ENCODE results near the gene ANAPC7. TPM values are rescaled to one million over a fixed set of nuclear protein-coding genes. Genes with fewer than 3 reads are reported as not detected.
"Not testable (repeated sequence)": the region's sequence is repeated elsewhere in the genome, so short reads cannot be mapped to it uniquely, and the experiment has no call there.

ANAPC7 gene
- total and polyA plus RNA-seq, 3 experiments from 2014 or later = 26.9 to 67.1 (median 66.7) TPM

DNA sequence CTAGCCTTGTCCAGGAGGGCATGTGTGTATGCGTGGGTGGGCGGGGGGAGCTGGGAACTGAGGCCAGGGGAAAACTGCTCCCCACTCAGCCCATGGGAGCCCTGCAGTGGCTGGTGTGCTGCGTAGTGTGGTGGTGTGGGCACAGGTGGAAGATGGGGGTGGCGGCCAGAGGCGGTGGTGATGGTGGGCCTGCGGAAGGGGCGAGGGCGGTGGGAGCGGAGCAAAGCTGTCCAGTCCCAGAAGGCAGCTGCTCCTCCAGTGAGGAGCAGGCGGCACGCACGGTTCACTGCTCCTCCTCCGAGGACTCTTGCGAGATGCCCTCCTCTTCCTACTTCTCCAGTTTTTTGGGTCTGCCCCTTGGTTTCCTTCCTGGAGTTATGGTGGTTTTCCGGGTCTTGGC, 26.2 kb upstream of the ANAPC7 start:
- DNase-seq; H3K36me3 Mint-ChIP-seq; H3K27me3 ChIP-seq (ENCODE audit: insufficient read depth, low read length, poor library complexity, severe bottlenecking); H3K4me1 ChIP-seq (ENCODE audit: insufficient read depth, low read length); CTCF ChIA-PET; H3K9me3 Mint-ChIP-seq; H3K4me3 ChIP-seq (ENCODE audit: low read length); H3K27me3 Mint-ChIP-seq; H3K9me3 ChIP-seq (ENCODE audit: low read length); H3K27ac ChIP-seq (ENCODE audit: low read depth, low read length); H3K27ac Mint-ChIP-seq; H3K4me1 Mint-ChIP-seq; H3K36me3 ChIP-seq (ENCODE audit: insufficient read depth, low read length): not testable (repeated sequence)
- H3K4me3 Mint-ChIP-seq = peak overlapping the region in 1 of 7 donors; percentile 68
- POLR2A ChIA-PET = interaction anchor here (0.6 kb wide), 1 partner anchor 279 kb away, joined by 8 read pairs; no protein-coding TSS in a partner anchor

DNA sequence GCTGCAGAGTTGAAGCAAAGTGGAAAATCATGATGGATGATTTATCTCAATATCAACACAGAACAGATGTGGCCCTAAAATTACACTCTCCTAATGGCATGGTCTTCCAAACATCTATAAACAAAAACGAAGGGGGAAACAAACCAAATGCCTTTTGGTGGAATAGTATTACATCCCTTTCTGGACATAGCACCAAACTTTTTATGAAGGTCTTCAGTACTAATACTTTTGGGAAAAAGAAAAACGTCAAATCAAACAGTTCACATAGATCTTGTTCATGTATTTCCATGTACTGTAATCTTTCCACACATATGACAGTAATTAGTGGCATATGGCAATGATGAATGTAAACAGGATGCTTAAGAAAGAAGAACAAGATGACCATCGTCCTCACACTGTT, 22.9 kb upstream of the ANAPC7 start:
- ChIA-PET CTCF (no interaction called here), POLR2A (interaction anchor here (0.7 kb wide), 1 partner anchor 75 kb away, joined by 3 read pairs; no protein-coding TSS in a partner anchor)
- Mint-ChIP-seq H3K4me3 (no peak overlapping the region), H3K27me3 (peaks cover 0 to 5% of the 10 kb centered on the region in 2 donors), H3K27ac (no peak overlapping the region), H3K36me3 (peaks cover 0 to under 1% (median 0%) of the 10 kb centered on the region in 3 donors), H3K4me1 (peaks cover 0 to 3% (median 2%) of the 10 kb centered on the region in 3 donors), H3K9me3 (no peaks in the 10 kb centered on the region)
- Histone ChIP-seq H3K27me3 (ENCODE audit: insufficient read depth, low read length, poor library complexity, severe bottlenecking) (no peaks in the 10 kb centered on the region), H3K36me3 (ENCODE audit: insufficient read depth, low read length) (no peaks in the 10 kb centered on the region), H3K9me3 (ENCODE audit: low read length) (no peaks in the 10 kb centered on the region), H3K4me1 (ENCODE audit: insufficient read depth, low read length) (no peaks in the 10 kb centered on the region), H3K27ac (ENCODE audit: low read depth, low read length) (no peak overlapping the region), H3K4me3 (ENCODE audit: low read length) (no peak overlapping the region)
- DNase-seq = no peak

DNA sequence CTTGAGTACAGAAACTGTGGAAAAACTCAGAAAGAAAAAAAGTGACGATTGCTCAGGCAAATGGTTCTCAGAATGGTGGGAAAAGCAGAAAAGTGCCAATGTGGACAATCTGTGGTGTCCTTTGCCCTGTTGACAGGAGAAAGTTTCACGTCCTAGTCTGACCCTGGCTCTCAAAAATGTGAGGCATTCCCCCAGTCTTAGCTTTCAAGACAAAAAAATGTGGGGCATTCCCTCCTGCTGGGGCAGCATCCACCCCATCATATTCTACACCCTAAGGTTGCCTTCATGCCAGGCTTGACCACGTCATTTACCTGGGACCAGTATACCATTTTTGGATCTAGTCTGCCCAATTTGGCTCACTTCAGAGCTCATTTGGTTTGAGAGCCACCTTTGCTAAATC, 20.7 kb upstream of the ANAPC7 start:
- H3K9me3 ChIP-seq (ENCODE audit: low read length) = no peaks in the 10 kb centered on the region
- H3K4me1 ChIP-seq (ENCODE audit: insufficient read depth, low read length) = no peaks in the 10 kb centered on the region
- ChIA-PET POLR2A (no interaction called here), CTCF (no interaction called here)
- Mint-ChIP-seq H3K27ac (peak overlapping the region in 1 of 8 donors; percentile 24), H3K27me3 (peaks cover 0 to 10% of the 10 kb centered on the region in 2 donors), H3K4me3 (no peak overlapping the region), H3K36me3 (no peaks in the 10 kb centered on the region), H3K9me3 (no peaks in the 10 kb centered on the region), H3K4me1 (no peaks in the 10 kb centered on the region)
- no peak for DNase-seq
- H3K27ac ChIP-seq (ENCODE audit: low read depth, low read length) = no peak overlapping the region
- H3K4me3 ChIP-seq (ENCODE audit: low read length) = no peak overlapping the region
- H3K27me3 ChIP-seq (ENCODE audit: insufficient read depth, low read length, poor library complexity, severe bottlenecking) = no peaks in the 10 kb centered on the region
- no peaks in the 10 kb centered on the region for H3K36me3 ChIP-seq (ENCODE audit: insufficient read depth, low read length)

DNA sequence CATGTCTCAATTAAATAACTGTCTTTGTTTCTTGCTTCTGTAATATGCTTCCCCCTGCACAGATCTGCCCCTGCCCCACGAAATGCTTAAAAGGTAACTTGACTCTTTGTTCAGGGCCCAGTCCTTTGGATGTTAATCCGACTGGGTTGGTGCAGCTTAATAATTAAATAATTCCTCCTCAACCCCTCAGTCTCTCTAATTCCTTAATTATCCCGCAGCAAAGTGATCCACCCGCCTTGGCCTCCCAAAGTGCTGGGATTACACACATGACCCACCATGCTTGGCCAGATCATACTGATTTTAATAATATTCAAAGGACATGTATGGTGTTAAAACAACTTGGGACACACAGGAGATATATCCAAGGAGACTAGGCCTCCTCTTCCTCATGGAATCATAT, 18.2 kb upstream of the ANAPC7 start:
- Mint-ChIP-seq H3K36me3 (no peaks in the 10 kb centered on the region), H3K27ac (no peak overlapping the region), H3K9me3 (no peaks in the 10 kb centered on the region), H3K4me1 (no peaks in the 10 kb centered on the region), H3K27me3 (peaks cover 8 to 10% of the 10 kb centered on the region in 2 donors), H3K4me3 (no peak overlapping the region)
- Histone ChIP-seq H3K4me1 (ENCODE audit: insufficient read depth, low read length) (no peaks in the 10 kb centered on the region), H3K27ac (ENCODE audit: low read depth, low read length) (no peak overlapping the region), H3K27me3 (ENCODE audit: insufficient read depth, low read length, poor library complexity, severe bottlenecking) (no peaks in the 10 kb centered on the region), H3K9me3 (ENCODE audit: low read length) (no peaks in the 10 kb centered on the region), H3K36me3 (ENCODE audit: insufficient read depth, low read length) (no peaks in the 10 kb centered on the region), H3K4me3 (ENCODE audit: low read length) (no peak overlapping the region)
- DNase-seq = no peak
- POLR2A ChIA-PET = no interaction called here
- CTCF ChIA-PET = interaction anchor here (3.5 kb wide), 1 partner anchor 9 kb away, joined by 22 read pairs; no protein-coding TSS in a partner anchor

DNA sequence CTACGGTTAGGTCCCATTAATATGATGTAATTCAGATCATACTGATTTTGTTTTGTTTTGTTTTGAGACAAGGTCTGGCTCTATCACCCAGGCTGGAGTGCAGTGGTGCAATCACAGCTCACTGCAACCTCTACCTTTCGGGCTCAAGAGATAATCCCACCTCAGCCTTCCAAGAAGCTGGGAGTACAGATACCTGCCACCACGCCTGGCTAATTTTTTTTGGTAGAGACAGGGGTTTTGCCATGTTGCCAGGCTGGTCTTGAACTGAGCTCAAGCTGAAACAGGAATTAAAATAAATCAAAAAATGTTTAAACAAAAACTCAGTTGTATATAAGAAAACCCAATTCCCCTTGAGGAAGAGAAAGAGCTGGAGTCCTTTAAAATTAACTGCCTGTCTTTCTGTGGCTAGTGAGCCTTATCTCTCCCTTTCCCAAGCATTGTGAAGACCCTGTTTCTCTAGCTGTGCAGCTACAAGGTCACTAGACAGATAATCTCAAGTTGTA, 17.7 kb upstream of the ANAPC7 start:
- H3K4me3 ChIP-seq (ENCODE audit: low read length) = no peak overlapping the region
- H3K36me3 ChIP-seq (ENCODE audit: insufficient read depth, low read length) = no peaks in the 10 kb centered on the region
- H3K27ac ChIP-seq (ENCODE audit: low read depth, low read length) = no peak overlapping the region
- ChIA-PET POLR2A (no interaction called here), CTCF (interaction anchor here (0.8 to 3.5 kb wide), 2 partner anchors 10 to 12 kb away, joined by 3 to 22 read pairs; no protein-coding TSS in a partner anchor)
- Mint-ChIP-seq H3K4me3 (no peak overlapping the region), H3K36me3 (no peaks in the 10 kb centered on the region), H3K9me3 (no peaks in the 10 kb centered on the region), H3K27me3 (peaks cover 8 to 10% of the 10 kb centered on the region in 2 donors), H3K4me1 (no peaks in the 10 kb centered on the region), H3K27ac (no peak overlapping the region)
- no peaks in the 10 kb centered on the region for H3K4me1 ChIP-seq (ENCODE audit: insufficient read depth, low read length)
- H3K9me3 ChIP-seq (ENCODE audit: low read length) = no peaks in the 10 kb centered on the region
- no peaks in the 10 kb centered on the region for H3K27me3 ChIP-seq (ENCODE audit: insufficient read depth, low read length, poor library complexity, severe bottlenecking)
- no peak for DNase-seq

DNA sequence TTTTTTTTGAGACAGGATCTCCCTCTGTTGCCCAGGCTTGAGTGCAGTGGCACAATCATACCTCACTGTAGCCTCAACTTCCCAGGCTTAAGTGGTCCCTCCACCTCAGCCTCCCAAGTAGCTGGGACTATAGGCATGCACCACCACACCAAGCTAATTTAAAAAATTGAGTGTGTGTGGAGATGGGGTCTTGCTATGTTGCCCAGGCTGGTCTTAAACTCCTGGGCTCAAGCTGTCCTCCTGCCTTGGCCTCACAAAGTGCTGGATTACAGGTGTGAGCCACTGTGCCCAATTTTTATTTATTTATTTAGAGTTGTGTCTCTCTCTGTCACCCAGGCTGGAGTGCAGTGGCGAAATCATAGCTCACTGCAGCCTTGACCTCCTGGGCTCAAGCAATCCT, 17.1 kb upstream of the ANAPC7 start:
- POLR2A ChIA-PET; H3K4me1 Mint-ChIP-seq; H3K4me1 ChIP-seq (ENCODE audit: insufficient read depth, low read length); H3K9me3 ChIP-seq (ENCODE audit: low read length); H3K27ac ChIP-seq (ENCODE audit: low read depth, low read length); H3K4me3 ChIP-seq (ENCODE audit: low read length); H3K9me3 Mint-ChIP-seq; H3K27me3 ChIP-seq (ENCODE audit: insufficient read depth, low read length, poor library complexity, severe bottlenecking); DNase-seq; H3K36me3 ChIP-seq (ENCODE audit: insufficient read depth, low read length); H3K27ac Mint-ChIP-seq; H3K4me3 Mint-ChIP-seq; H3K27me3 Mint-ChIP-seq; H3K36me3 Mint-ChIP-seq: not testable (repeated sequence)
- CTCF ChIA-PET = interaction anchor here (0.8 to 3.5 kb wide), 2 partner anchors 11 to 13 kb away, joined by 3 to 22 read pairs; no protein-coding TSS in a partner anchor

DNA sequence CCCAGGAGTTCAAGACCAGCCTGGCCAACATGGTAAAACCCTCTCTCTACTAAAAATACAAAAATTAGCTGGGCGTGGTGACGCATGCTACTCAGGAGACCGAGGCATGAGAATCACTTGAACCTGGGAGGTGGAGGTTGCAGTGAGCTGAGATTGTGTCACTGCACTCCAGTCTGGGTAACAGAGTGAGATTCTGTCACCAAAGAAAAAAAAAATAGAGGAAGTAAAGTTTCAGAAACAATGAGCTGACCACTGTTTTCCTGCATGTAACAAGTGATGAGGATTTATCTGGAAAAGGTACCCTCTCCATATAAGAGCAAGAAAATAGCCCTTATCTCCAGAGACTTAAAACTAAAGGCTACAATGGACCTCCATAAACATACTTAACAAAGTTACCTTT, 13.6 kb upstream of the ANAPC7 start:
- not testable (repeated sequence) for H3K27me3 ChIP-seq (ENCODE audit: insufficient read depth, low read length, poor library complexity, severe bottlenecking); H3K4me3 ChIP-seq (ENCODE audit: low read length); H3K27ac ChIP-seq (ENCODE audit: low read depth, low read length); H3K9me3 ChIP-seq (ENCODE audit: low read length); H3K27ac Mint-ChIP-seq; H3K4me1 Mint-ChIP-seq; H3K4me3 Mint-ChIP-seq; DNase-seq; H3K36me3 ChIP-seq (ENCODE audit: insufficient read depth, low read length); H3K36me3 Mint-ChIP-seq; H3K4me1 ChIP-seq (ENCODE audit: insufficient read depth, low read length); H3K27me3 Mint-ChIP-seq; H3K9me3 Mint-ChIP-seq
- ChIA-PET CTCF (interaction anchor here (0.6 to 0.8 kb wide), 2 partner anchors 14 kb away, joined by 3 read pairs; no protein-coding TSS in a partner anchor), POLR2A (interaction anchor here (0.7 kb wide), 1 partner anchor 418 kb away, joined by 7 read pairs; no protein-coding TSS in a partner anchor)

DNA sequence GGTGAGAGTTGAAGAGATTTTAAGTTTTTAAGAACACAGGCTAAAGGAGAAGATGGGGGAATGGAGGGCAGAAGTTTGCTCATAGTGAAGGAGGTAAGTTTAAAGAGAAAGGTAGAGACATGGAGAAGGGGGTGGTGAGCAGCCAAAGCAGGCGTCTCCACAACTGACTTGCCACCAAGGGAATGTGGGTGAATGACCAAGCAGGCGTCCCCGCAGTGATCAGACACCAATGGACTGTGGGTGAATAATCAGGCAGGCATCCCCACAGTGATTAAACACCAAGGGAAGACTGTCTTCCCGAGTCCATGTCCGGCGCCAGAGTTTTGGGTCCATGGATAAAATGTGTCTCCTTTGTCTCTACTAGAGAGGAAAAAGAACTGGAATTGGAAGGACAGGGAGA, 6.6 kb upstream of the ANAPC7 start:
- POLR2A ChIA-PET; H3K27ac Mint-ChIP-seq; H3K4me1 ChIP-seq (ENCODE audit: insufficient read depth, low read length); H3K4me1 Mint-ChIP-seq; DNase-seq; H3K27me3 ChIP-seq (ENCODE audit: insufficient read depth, low read length, poor library complexity, severe bottlenecking); H3K4me3 ChIP-seq (ENCODE audit: low read length); H3K4me3 Mint-ChIP-seq; H3K9me3 Mint-ChIP-seq; H3K36me3 ChIP-seq (ENCODE audit: insufficient read depth, low read length); H3K27ac ChIP-seq (ENCODE audit: low read depth, low read length); CTCF ChIA-PET; H3K36me3 Mint-ChIP-seq; H3K9me3 ChIP-seq (ENCODE audit: low read length): not testable (repeated sequence)
- peaks cover 3 to 11% of the 10 kb centered on the region in 2 donors for H3K27me3 Mint-ChIP-seq

Measured in CD8-positive, alpha-beta memory T cell (primary cell).